ENCODE measurements around the gene TSFM.

- TF ChIP-seq CTCF (IDR thresholded peaks at IDR 0.05) (no peak), POLR2A (IDR thresholded peaks at IDR 0.05) (peak in 1 of 2 donors; percentile 74), POLR2AphosphoS5 (IDR thresholded peaks at IDR 0.05) (peak in 2 of 3 donors; percentile 17 to 97)
Measured at GRCh38 chr12:57751788-57752667, 30.6 kb upstream of the TSFM start, which contains the start of gene CDK4.

Data from suprapubic skin (tissue), 4 donors.